ENCODE measurements around the gene GPR37. TPM values are rescaled to one million over a fixed set of nuclear protein-coding genes. Genes with fewer than 3 reads are reported as not detected.

Gene GPR37
- total and polyA plus RNA-seq, 12 donors: 0.11 to 14.3 (median 0.17) TPM; not detected in 4

DNA sequence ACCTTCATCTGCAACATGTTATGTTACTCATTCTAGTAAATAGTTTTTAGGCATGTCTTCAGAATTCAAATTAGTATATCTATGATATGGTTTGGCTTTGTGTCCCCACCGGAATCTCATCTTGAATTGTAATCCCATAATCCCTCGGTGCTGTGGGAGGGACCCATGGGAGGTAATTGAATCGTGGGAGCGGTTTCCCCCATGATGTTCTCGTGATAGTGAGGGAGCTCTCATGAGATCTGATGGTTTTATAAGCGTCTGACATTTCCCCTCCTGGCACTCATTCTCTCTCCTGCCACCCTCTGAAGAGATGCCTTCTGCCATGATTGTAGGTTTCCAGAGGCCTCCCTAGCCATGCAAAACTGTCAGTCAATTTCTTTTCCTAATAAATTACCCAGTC is 20.4 kb upstream of the GPR37 start:
- no peak for DNase-seq
- TF ChIP-seq, protein P1, sequence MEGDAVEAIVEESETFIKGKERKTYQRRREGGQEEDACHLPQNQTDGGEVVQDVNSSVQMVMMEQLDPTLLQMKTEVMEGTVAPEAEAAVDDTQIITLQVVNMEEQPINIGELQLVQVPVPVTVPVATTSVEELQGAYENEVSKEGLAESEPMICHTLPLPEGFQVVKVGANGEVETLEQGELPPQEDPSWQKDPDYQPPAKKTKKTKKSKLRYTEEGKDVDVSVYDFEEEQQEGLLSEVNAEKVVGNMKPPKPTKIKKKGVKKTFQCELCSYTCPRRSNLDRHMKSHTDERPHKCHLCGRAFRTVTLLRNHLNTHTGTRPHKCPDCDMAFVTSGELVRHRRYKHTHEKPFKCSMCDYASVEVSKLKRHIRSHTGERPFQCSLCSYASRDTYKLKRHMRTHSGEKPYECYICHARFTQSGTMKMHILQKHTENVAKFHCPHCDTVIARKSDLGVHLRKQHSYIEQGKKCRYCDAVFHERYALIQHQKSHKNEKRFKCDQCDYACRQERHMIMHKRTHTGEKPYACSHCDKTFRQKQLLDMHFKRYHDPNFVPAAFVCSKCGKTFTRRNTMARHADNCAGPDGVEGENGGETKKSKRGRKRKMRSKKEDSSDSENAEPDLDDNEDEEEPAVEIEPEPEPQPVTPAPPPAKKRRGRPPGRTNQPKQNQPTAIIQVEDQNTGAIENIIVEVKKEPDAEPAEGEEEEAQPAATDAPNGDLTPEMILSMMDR (IDR thresholded peaks at IDR 0.05): no peak
- no peak for TF ChIP-seq POLR2A (IDR thresholded peaks at IDR 0.05)
- H3K9me3 ChIP-seq (replicated peaks in 1 of 3): no peaks in the 10 kb centered on the region
- no peaks in the 10 kb centered on the region for H3K36me3 ChIP-seq (replicated peaks in 1 of 2)
- intact Hi-C loops (cut with DNase I): no loop called here
- no peak overlapping the region for H3K4me3 ChIP-seq
- H3K27me3 ChIP-seq: no peaks in the 10 kb centered on the region
- 71 to 77% (median 72%) methylated on average over 6 of the region's 6 CpGs for WGBS, 4 donors
- H3K27ac ChIP-seq: no peak overlapping the region
- H3K4me1 ChIP-seq (replicated peaks in 1 of 2): no peaks in the 10 kb centered on the region

DNA sequence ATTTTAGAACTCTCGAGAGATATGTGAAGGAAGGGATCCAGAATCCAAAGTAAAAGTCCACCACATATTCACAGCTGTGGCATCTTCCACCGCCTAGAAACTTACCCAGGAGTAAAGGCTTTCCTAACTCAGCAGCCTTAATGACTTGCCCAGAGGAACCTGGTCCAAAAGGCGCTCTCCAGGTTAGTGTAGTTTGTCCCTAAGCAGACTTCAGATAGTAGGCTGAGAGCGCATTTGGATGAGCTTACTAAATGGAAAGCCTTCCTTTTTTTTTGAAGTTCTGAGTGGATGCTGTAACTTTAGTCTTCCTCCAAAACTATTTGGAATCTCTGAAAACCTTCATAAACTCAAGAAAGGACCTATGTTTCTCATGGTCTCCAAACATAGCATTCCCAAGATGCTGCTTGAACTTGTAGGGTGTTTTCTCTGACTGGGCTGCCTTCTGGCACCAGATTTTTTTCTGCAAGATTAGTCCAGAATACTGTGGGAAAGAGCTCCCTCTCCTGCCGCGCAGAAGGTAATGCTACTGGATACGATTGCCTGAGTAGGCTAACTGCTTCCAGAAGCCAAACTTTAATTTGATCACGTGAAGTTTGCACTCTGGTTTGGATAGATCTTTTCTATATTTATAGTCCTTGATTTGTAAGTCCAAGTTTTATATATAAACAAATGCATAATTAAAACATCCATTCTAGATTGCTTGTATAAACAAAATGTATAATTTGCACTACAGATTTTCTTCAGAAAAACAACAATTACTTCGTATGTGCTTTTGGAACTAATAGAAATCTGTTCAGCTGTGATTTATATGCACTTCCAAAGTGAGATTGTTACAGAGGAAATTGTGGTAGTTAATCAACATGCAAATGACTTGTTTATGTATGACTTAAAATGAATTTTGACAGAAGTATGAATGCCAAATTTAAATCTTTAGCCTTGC is 19.6 kb upstream of the GPR37 start:
- 40 to 43% (median 41%) methylated on average over 9 of the region's 9 CpGs for WGBS, 4 donors
- peak; percentile 22 to 69 (median 53) for DNase-seq
- H3K9me3 ChIP-seq (replicated peaks in 1 of 3): no peaks in the 10 kb centered on the region
- intact Hi-C loops (cut with DNase I): no loop called here
- H3K27me3 ChIP-seq: no peaks in the 10 kb centered on the region
- H3K4me1 ChIP-seq (replicated peaks in 1 of 2): no peaks in the 10 kb centered on the region
- H3K4me3 ChIP-seq: no peak overlapping the region
- no peak overlapping the region for H3K27ac ChIP-seq
- no peak for TF ChIP-seq POLR2A (IDR thresholded peaks at IDR 0.05)
- TF ChIP-seq, protein P1 (IDR thresholded peaks at IDR 0.05): peak; percentile 45 to 74 (median 70)
- H3K36me3 ChIP-seq (replicated peaks in 1 of 2): no peaks in the 10 kb centered on the region

DNA sequence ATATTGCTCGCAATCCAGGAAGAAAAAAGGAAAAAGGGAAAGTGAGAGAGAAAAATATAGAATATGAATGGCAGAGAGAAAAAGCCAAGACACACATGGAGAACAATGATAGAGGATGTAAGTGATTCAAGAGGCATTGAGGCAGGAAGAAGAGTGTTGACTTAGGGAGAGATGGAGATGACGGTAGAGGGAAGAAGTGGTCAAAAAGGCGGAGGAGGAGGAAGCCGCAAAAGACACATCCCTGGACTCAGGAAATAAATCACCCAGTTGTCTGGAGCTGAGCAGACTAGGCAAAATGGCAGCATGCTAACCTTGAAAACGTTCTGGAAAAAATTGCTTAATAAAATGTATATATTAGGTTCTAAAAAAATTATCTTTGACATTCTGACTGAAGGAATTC is 17.7 kb upstream of the GPR37 start:
- DNase-seq: no peak
- no peaks in the 10 kb centered on the region for H3K36me3 ChIP-seq (replicated peaks in 1 of 2)
- no peak overlapping the region for H3K4me3 ChIP-seq
- no peaks in the 10 kb centered on the region for H3K9me3 ChIP-seq (replicated peaks in 1 of 3)
- intact Hi-C loops (cut with DNase I): no loop called here
- no peaks in the 10 kb centered on the region for H3K4me1 ChIP-seq (replicated peaks in 1 of 2)
- TF ChIP-seq, protein P1 (IDR thresholded peaks at IDR 0.05): no peak
- TF ChIP-seq POLR2A (IDR thresholded peaks at IDR 0.05): no peak
- 68 to 76% (median 71%) methylated on average over 5 of the region's 5 CpGs for WGBS, 4 donors
- no peaks in the 10 kb centered on the region for H3K27me3 ChIP-seq
- H3K27ac ChIP-seq: no peak overlapping the region

DNA sequence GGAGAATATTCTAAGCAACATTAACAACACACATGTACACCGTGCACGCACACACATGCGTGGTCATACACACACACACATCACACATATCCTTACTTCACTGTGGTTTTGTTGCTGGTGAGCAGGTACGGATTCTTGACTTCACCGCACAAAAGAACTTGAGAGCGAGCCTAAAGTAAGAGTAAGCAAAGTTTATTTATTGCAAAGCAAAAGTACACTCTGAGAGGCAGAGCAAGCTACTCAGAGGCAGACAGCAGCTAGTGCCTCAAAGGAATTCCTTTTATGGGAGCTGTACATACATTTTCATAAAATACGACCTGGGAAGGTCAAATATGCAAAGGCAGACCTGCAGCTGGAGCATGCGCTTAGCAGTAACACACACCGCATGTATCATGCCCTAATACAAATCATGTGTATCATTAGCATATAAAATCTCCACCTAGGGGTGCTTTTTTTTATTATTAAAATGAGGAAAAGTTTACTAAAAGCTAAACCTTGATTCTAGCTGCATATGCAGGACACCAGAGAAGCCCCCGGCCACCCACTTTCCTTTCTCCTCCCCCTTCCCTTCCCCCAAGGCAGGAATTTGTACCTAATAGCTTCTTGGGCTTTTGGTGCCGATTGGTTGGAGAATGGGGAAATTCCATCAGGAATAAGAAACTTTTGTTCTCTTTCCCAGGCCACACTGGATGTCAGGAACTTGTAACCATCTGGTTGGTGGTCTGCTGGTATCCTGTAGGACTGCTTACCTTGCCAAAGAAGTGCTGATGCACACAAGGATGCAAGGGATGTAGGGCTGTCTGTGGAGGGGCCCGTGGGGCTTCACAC is 16.5 kb upstream of the GPR37 start:
- H3K27ac ChIP-seq: no peak overlapping the region
- H3K9me3 ChIP-seq (replicated peaks in 1 of 3): no peaks in the 10 kb centered on the region
- intact Hi-C loops (cut with DNase I): no loop called here
- H3K4me1 ChIP-seq (replicated peaks in 1 of 2): no peaks in the 10 kb centered on the region
- TF ChIP-seq POLR2A (IDR thresholded peaks at IDR 0.05): no peak
- TF ChIP-seq, protein P1 (IDR thresholded peaks at IDR 0.05): no peak
- WGBS, 4 donors: 76 to 82% (median 81%) methylated on average over 12 of the region's 12 CpGs
- H3K27me3 ChIP-seq: no peaks in the 10 kb centered on the region
- H3K4me3 ChIP-seq: no peak overlapping the region
- DNase-seq: no peak
- no peaks in the 10 kb centered on the region for H3K36me3 ChIP-seq (replicated peaks in 1 of 2)
